Kidney (tissue), 14 donors: Measurements from ENCODE around the gene C7orf33. TPM values are rescaled to one million over a fixed set of nuclear protein-coding genes. Genes with fewer than 3 reads are reported as not detected.

Source experiments
- DNase-seq, 5 donors: peaks; one replicate each; pipeline ENCODE4 v3.0.0-alpha.2; 2013 to 2020
- FAIRE-seq: peaks from 2 replicates; lab custom pipeline; 2012; peaks lifted over from hg19 to GRCh38; lab: Jason Lieb, UNC
- H3K27ac ChIP-seq, 2 donors: one replicate each; pipeline ENCODE4 v1.7.0; 2013; ENCODE audit warnings: low read depth in 2 of 2, low read length in 2 of 2, inconsistent platforms in 1 of 2
- H3K27me3 ChIP-seq: one replicate; pipeline ENCODE4 v1.7.1; 2013; ENCODE audit warnings: low read length, inconsistent platforms; ENCODE audit not compliant: control insufficient read depth, insufficient read depth
- H3K36me3 ChIP-seq, 3 donors: one replicate each; pipeline versions ENCODE4 v1.7.0 to v1.7.1; 2013; ENCODE audit warnings: low read length in 3 of 3, control low read depth in 1 of 3, inconsistent platforms in 1 of 3; ENCODE audit not compliant: insufficient read depth in 3 of 3, control insufficient read depth in 2 of 3
- H3K4me1 ChIP-seq, 3 donors: one replicate each; pipeline versions ENCODE4 v1.7.0 to v1.7.1; 2013; ENCODE audit warnings: low read length in 3 of 3, inconsistent platforms in 1 of 3, low read depth in 1 of 3; ENCODE audit not compliant: control insufficient read depth in 2 of 3, insufficient read depth in 2 of 3
- H3K4me3 ChIP-seq, 3 donors: one replicate each; pipeline versions ENCODE4 v1.7.0 to v1.8.1; 2013; ENCODE audit warnings: low read length in 3 of 3, control low read depth in 1 of 3, inconsistent platforms in 1 of 3
- H3K9ac ChIP-seq, 3 donors: one replicate each; pipeline versions ENCODE4 v1.7.0 to v1.7.1; 2013; ENCODE audit warnings: low read length in 3 of 3, control low read depth in 1 of 3, inconsistent platforms in 1 of 3
- H3K9me3 ChIP-seq, 3 donors: one replicate each; pipeline versions ENCODE4 v1.7.0 to v1.7.1; 2013; ENCODE audit warnings: low read length in 3 of 3, control low read depth in 1 of 3, inconsistent platforms in 1 of 3; ENCODE audit not compliant: control insufficient read depth in 2 of 3, insufficient read depth in 1 of 3
- CTCF ChIP-seq: IDR thresholded peaks from 3 replicates; pipeline ENCODE4 v1.5.1; 2012; ENCODE audit warnings: mild to moderate bottlenecking, moderate library complexity, borderline replicate concordance; ENCODE audit not compliant: insufficient read depth; ENCODE audit errors: extremely low read depth
- intact Hi-C: fragments of 100-400 bp; cut with DNase I; formaldehyde crosslinking; loops from one replicate; pipeline ENCODE4 v1.11.1; 2022
- polyA plus RNA-seq: library from polyadenylated mRNA; stranded (reverse); fragments of 350-450 nt; fragmentation: Illumina TruSeq; extraction: RNeasy Lipid Tissue Mini Kit (QIAGEN cat#74804); gene quantifications from one replicate; pipeline ENCODE4 v1.2.3, GENCODE V29; 2014; ENCODE audit warnings: low read depth, low replicate concordance; ENCODE audit not compliant: insufficient read depth
- total RNA-seq: library from RNA; stranded (reverse); fragmentation: NEBNext Ultra II Directional; extraction: Animal tissue kit (Norgen Biotek cat#: 25700); gene quantifications from one replicate; pipeline ENCODE4 v1.2.1, GENCODE V29; 2021
- donor health status: control.
- donor health status: control.
- donor health status: control.
- donor health status: control.
- donor health status: control.
- donor health status: DM: yes; HTN: yes; CAD: no.
- donor health status: Normal renal cell carcinoma (clear cell type).

C7orf33 gene
- total and polyA plus RNA-seq, 2 donors from 2014 or later, result not detected

GRCh38 chr7:148585399-148585798 is 5.2 kb upstream of the C7orf33 start:
- Histone ChIP-seq H3K27me3 (no peaks in the 10 kb centered on the region), H3K9ac (no peak overlapping the region), H3K4me3 (no peak overlapping the region), H3K36me3 (no peaks in the 10 kb centered on the region), H3K9me3 (no peaks in the 10 kb centered on the region), H3K27ac (no peak overlapping the region), H3K4me1 (no peaks in the 10 kb centered on the region)
- TF ChIP-seq CTCF, result no peak
- no peak for DNase-seq
- FAIRE-seq, result no peak
- intact Hi-C loops, result no loop called here

- no peak for TF ChIP-seq CTCF
- intact Hi-C loops, result no loop called here
- Histone ChIP-seq H3K9ac (no peak overlapping the region), H3K9me3 (no peaks in the 10 kb centered on the region), H3K27ac (no peak overlapping the region), H3K36me3 (no peaks in the 10 kb centered on the region), H3K4me3 (no peak overlapping the region), H3K4me1 (no peaks in the 10 kb centered on the region), H3K27me3 (no peaks in the 10 kb centered on the region)
- no peak for DNase-seq
- FAIRE-seq, result no peak
Measured at GRCh38 chr7:148587076-148587475, 3.5 kb upstream of the C7orf33 start.

GRCh38 chr7:148588168-148588567 is 2.4 kb upstream of the C7orf33 start:
- Histone ChIP-seq H3K9ac (no peak overlapping the region), H3K9me3 (no peaks in the 10 kb centered on the region), H3K4me3 (no peak overlapping the region), H3K36me3 (no peaks in the 10 kb centered on the region), H3K4me1 (no peaks in the 10 kb centered on the region), H3K27ac (no peak overlapping the region), H3K27me3 (no peaks in the 10 kb centered on the region)
- intact Hi-C loops, result no loop called here
- no peak for TF ChIP-seq CTCF
- no peak for DNase-seq
- no peak for FAIRE-seq

- DNase-seq, result no peak
- Histone ChIP-seq H3K9ac (no peak overlapping the region), H3K36me3 (no peaks in the 10 kb centered on the region), H3K4me3 (no peak overlapping the region), H3K27ac (no peak overlapping the region), H3K27me3 (no peaks in the 10 kb centered on the region), H3K9me3 (no peaks in the 10 kb centered on the region), H3K4me1 (no peaks in the 10 kb centered on the region)
- TF ChIP-seq CTCF, result no peak
- no peak for FAIRE-seq
- intact Hi-C loops, result no loop called here
Measured at GRCh38 chr7:148588670-148589131, 1.9 kb upstream of the C7orf33 start.
